NB4 (cell line): ENCODE measurements around the gene CCDC134.
"Not testable (repeated sequence)": the region's sequence is repeated elsewhere in the genome, so short reads cannot be mapped to it uniquely, and the experiment has no call there.

Experiments
- DNase-seq: peaks from one replicate; pipeline ENCODE4 v3.0.0; 2010; ENCODE audit warnings: low read depth
- H3K4me3 ChIP-seq: one replicate; pipeline ENCODE4 v1.5.1; 2011; ENCODE audit warnings: mild to moderate bottlenecking, low read depth, low read length, moderate library complexity
- CTCF ChIP-seq: IDR thresholded peaks from one replicate; pipeline ENCODE4 v1.5.1; 2012; ENCODE audit warnings: low read depth, low read length
- MAX ChIP-seq: IDR thresholded peaks from 2 replicates; pipeline ENCODE4 v1.6.1; 2011; ENCODE audit warnings: low read depth, low read length
- MYC ChIP-seq: IDR thresholded peaks from 2 replicates; pipeline ENCODE4 v1.6.1; 2011; ENCODE audit warnings: low read depth, low read length
- POLR2A ChIP-seq: IDR thresholded peaks from 2 replicates; pipeline ENCODE4 v1.6.1; 2011; ENCODE audit warnings: mild to moderate bottlenecking; ENCODE audit not compliant: insufficient read length; ENCODE audit errors: extremely low read depth

CCDC134 gene

GRCh38 chr22:41862530-41863266, 62.2 kb downstream of the CCDC134 start:
- peak; percentile 23 for DNase-seq
- H3K4me3 ChIP-seq, result peak overlapping the region; percentile 6
- no peak for TF ChIP-seq POLR2A
- no peak for TF ChIP-seq CTCF
- TF ChIP-seq MAX, result no peak
- TF ChIP-seq MYC, result no peak

- no peak for TF ChIP-seq MAX
- no peak for TF ChIP-seq POLR2A
- TF ChIP-seq MYC, result no peak
- TF ChIP-seq CTCF, result no peak
- H3K4me3 ChIP-seq, result no peak overlapping the region
- DNase-seq, result no peak
Measured at GRCh38 chr22:41863472-41863871, 63.0 kb downstream of the CCDC134 start.

- DNase-seq, result no peak
- no peak overlapping the region for H3K4me3 ChIP-seq
- TF ChIP-seq MAX (no peak), MYC (no peak), POLR2A (no peak), CTCF (no peak)
Measured at GRCh38 chr22:41868556-41868955, 68.1 kb downstream of the CCDC134 start.

DNA sequence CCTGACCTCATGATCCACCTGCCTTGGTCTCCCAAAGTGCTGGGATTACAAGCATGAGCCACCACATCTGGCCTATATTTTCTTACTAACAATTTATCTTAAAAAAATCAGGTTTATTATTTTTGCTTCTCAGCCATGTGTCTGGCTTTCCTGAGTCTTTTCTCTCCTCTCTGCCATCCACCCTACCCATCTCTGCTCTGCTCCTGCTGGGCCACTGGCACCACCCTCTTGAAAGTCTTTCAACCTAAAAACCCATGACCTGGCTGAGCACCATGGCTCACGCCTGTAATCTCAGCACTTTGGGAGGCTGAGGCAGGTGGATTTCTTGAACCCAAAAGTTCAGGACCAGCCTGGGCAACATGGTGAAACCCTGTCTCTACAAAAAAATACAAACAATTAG, 69.6 kb downstream of the CCDC134 start:
- H3K4me3 ChIP-seq, DNase-seq: not testable (repeated sequence)

- no peak for TF ChIP-seq MYC
- no peak for TF ChIP-seq CTCF
- TF ChIP-seq POLR2A, result no peak
- no peak for TF ChIP-seq MAX
- H3K4me3 ChIP-seq, result no peak overlapping the region
- DNase-seq, result no peak
Measured at GRCh38 chr22:41870786-41871185, 70.3 kb downstream of the CCDC134 start.

DNA sequence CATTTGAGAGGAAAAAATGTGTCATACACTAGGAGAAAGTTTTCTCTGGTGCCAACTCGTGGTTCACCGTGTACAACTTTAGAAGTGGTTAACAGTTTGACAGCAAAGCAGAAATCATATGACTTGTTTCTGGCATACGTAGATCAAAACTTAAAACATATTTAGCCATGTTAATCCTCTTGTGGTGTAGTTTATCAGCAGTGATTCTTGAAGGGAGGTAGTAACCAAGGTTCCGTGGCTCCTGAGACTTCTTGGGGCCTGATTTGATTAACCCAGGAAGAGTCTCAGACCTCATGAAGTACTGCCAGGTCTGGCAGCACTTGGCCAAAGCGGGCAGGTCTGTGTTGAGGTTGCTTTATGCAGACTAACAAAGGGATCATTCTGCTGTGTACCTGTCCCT, 72.9 kb downstream of the CCDC134 start:
- no peak for DNase-seq
- TF ChIP-seq CTCF (no peak), MAX (no peak), MYC (no peak), POLR2A (no peak)
- H3K4me3 ChIP-seq, result no peak overlapping the region
